Fibroblast of peridontal ligament (primary cell): ENCODE data around the gene NPR1.
A peak's percentile ranks its signal among the peaks of the same experiment; 100 is the strongest.
"Not testable (repeated sequence)": the region's sequence is repeated elsewhere in the genome, so short reads cannot be mapped to it uniquely, and the experiment has no call there.

Source experiments
- DNase-seq: peaks from one replicate; pipeline ENCODE4 v3.0.0-alpha.2; 2010; ENCODE audit errors: extremely low read depth

The NPR1 gene

GRCh38 chr1:153682730-153683129 is 4.2 kb downstream of the NPR1 start:
- no peak for DNase-seq

GRCh38 chr1:153683854-153684253 is 5.4 kb downstream of the NPR1 start:
- DNase-seq, result peak; percentile 31

GRCh38 chr1:153684892-153685291 is 6.4 kb downstream of the NPR1 start:
- no peak for DNase-seq

- no peak for DNase-seq
These were observed 7.3 kb downstream of the NPR1 start for GRCh38 chr1:153685544-153686340.

GRCh38 chr1:153687346-153688125 is 9.0 kb downstream of the NPR1 start:
- no peak for DNase-seq

GRCh38 chr1:153688276-153688675 is 9.8 kb downstream of the NPR1 start:
- DNase-seq, result no peak

- DNase-seq, result no peak
These were observed 10.3 kb downstream of the NPR1 start for GRCh38 chr1:153688736-153689328.

GRCh38 chr1:153693466-153693865 is 15.0 kb downstream of the NPR1 start:
- DNase-seq, result no peak

- DNase-seq, result no peak
These were observed 18.3 kb downstream of the NPR1 start for GRCh38 chr1:153696741-153697140.

- no peak for DNase-seq
These were observed 18.9 kb downstream of the NPR1 start for GRCh38 chr1:153697191-153698019.

GRCh38 chr1:153698020-153698922 is 19.8 kb downstream of the NPR1 start:
- no peak for DNase-seq

GRCh38 chr1:153698923-153699714 is 20.6 kb downstream of the NPR1 start:
- DNase-seq, result peak; percentile 69

GRCh38 chr1:153699768-153700167 is 21.3 kb downstream of the NPR1 start:
- DNase-seq, result no peak

- DNase-seq, result no peak
These were observed 27.0 kb downstream of the NPR1 start for GRCh38 chr1:153705484-153705883.

GRCh38 chr1:153711026-153711425 is 32.5 kb downstream of the NPR1 start:
- DNase-seq, result no peak

GRCh38 chr1:153716211-153716610 is 37.7 kb downstream of the NPR1 start:
- not testable (repeated sequence) for DNase-seq

- no peak for DNase-seq
These were observed 38.8 kb downstream of the NPR1 start for GRCh38 chr1:153717330-153717729.

GRCh38 chr1:153723687-153724086 is 45.2 kb downstream of the NPR1 start:
- DNase-seq, result no peak

- not testable (repeated sequence) for DNase-seq
These were observed 46.1 kb downstream of the NPR1 start for GRCh38 chr1:153724634-153725033.
